ENCODE results near the gene SLC22A2. TPM values are rescaled to one million over a fixed set of nuclear protein-coding genes. Genes with fewer than 3 reads are reported as not detected.

SLC22A2 gene
- total and polyA plus RNA-seq, 2 donors from 2014 or later, result 27.9 to 73.7 TPM

DNA sequence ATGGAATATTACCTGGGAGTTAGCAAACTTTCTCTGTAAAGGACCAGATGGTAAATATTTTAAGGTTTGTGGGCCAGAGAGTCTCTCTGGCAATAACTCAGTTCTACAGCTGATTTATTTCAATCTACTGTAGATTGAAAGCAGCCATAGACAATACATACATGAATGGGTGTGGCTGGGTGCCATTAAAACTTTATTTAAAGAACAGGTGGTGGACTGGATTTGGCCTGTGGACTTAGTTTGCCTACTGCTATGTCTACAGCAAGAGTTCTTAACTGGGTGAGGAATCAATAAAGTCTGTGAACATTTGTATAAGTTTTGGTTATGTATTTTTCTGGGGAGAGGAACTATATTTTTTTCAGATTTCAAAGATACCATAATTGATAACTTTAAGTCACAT is 55.1 kb downstream of the SLC22A2 start:
- no peak overlapping the region for H3K4me3 ChIP-seq (ENCODE audit: low read length in 3 of 3)
- H3K9ac ChIP-seq (ENCODE audit: low read length in 3 of 3), result no peak overlapping the region
- intact Hi-C loops (cut with DNase I), result no loop called here
- no peaks in the 10 kb centered on the region for H3K36me3 ChIP-seq (ENCODE audit: control insufficient read depth in 2 of 3, insufficient read depth in 3 of 3, low read length in 3 of 3)
- H3K9me3 ChIP-seq (ENCODE audit: control insufficient read depth in 2 of 3, insufficient read depth in 1 of 3, low read length in 3 of 3), result peaks cover 0 to 9% (median 0%) of the 10 kb centered on the region in 3 donors
- FAIRE-seq, result no peak
- peaks cover 0 to 27% (median 11%) of the 10 kb centered on the region in 3 donors for H3K4me1 ChIP-seq (ENCODE audit: control insufficient read depth in 2 of 3, insufficient read depth in 2 of 3, low read depth in 1 of 3, low read length in 3 of 3)
- no peak for DNase-seq
- TF ChIP-seq, protein P1, sequence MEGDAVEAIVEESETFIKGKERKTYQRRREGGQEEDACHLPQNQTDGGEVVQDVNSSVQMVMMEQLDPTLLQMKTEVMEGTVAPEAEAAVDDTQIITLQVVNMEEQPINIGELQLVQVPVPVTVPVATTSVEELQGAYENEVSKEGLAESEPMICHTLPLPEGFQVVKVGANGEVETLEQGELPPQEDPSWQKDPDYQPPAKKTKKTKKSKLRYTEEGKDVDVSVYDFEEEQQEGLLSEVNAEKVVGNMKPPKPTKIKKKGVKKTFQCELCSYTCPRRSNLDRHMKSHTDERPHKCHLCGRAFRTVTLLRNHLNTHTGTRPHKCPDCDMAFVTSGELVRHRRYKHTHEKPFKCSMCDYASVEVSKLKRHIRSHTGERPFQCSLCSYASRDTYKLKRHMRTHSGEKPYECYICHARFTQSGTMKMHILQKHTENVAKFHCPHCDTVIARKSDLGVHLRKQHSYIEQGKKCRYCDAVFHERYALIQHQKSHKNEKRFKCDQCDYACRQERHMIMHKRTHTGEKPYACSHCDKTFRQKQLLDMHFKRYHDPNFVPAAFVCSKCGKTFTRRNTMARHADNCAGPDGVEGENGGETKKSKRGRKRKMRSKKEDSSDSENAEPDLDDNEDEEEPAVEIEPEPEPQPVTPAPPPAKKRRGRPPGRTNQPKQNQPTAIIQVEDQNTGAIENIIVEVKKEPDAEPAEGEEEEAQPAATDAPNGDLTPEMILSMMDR (IDR thresholded peaks at IDR 0.05; ENCODE audit: borderline replicate concordance, extremely low read depth, insufficient read depth), result no peak
- no peaks in the 10 kb centered on the region for H3K27me3 ChIP-seq (ENCODE audit: control insufficient read depth, insufficient read depth, low read length)
- H3K27ac ChIP-seq (ENCODE audit: low read depth in 2 of 2, low read length in 2 of 2), result peak overlapping the region; percentile 65 to 66

- peak overlapping the region; percentile 65 to 66 for H3K27ac ChIP-seq (ENCODE audit: low read depth in 2 of 2, low read length in 2 of 2)
- TF ChIP-seq, protein P1 (IDR thresholded peaks at IDR 0.05; ENCODE audit: borderline replicate concordance, extremely low read depth, insufficient read depth), result no peak
- no peaks in the 10 kb centered on the region for H3K36me3 ChIP-seq (ENCODE audit: control insufficient read depth in 2 of 3, insufficient read depth in 3 of 3, low read length in 3 of 3)
- H3K27me3 ChIP-seq (ENCODE audit: control insufficient read depth, insufficient read depth, low read length), result no peaks in the 10 kb centered on the region
- H3K4me3 ChIP-seq (ENCODE audit: low read length in 3 of 3), result no peak overlapping the region
- H3K9ac ChIP-seq (ENCODE audit: low read length in 3 of 3), result no peak overlapping the region
- H3K9me3 ChIP-seq (ENCODE audit: control insufficient read depth in 2 of 3, insufficient read depth in 1 of 3, low read length in 3 of 3), result peaks cover 0 to 9% (median 0%) of the 10 kb centered on the region in 3 donors
- FAIRE-seq, result no peak
- peaks cover 0 to 27% (median 11%) of the 10 kb centered on the region in 3 donors for H3K4me1 ChIP-seq (ENCODE audit: control insufficient read depth in 2 of 3, insufficient read depth in 2 of 3, low read depth in 1 of 3, low read length in 3 of 3)
- DNase-seq, result no peak
- intact Hi-C loops (cut with DNase I), result no loop called here
Measured at GRCh38 chr6:160203076-160203475, 55.5 kb downstream of the SLC22A2 start.

GRCh38 chr6:160202411-160202810 is 56.2 kb downstream of the SLC22A2 start:
- TF ChIP-seq, protein P1 (IDR thresholded peaks at IDR 0.05; ENCODE audit: borderline replicate concordance, extremely low read depth, insufficient read depth), result no peak
- peak; percentile 79 for FAIRE-seq
- Histone ChIP-seq H3K27ac (ENCODE audit: low read depth in 2 of 2, low read length in 2 of 2) (peak overlapping the region; percentile 60 to 83), H3K9ac (ENCODE audit: low read length in 3 of 3) (no peak overlapping the region), H3K4me1 (ENCODE audit: control insufficient read depth in 2 of 3, insufficient read depth in 2 of 3, low read depth in 1 of 3, low read length in 3 of 3) (peaks cover 0 to 27% (median 11%) of the 10 kb centered on the region in 3 donors), H3K9me3 (ENCODE audit: control insufficient read depth in 2 of 3, insufficient read depth in 1 of 3, low read length in 3 of 3) (peaks cover 0 to 3% (median 0%) of the 10 kb centered on the region in 3 donors), H3K36me3 (ENCODE audit: control insufficient read depth in 2 of 3, insufficient read depth in 3 of 3, low read length in 3 of 3) (no peaks in the 10 kb centered on the region), H3K4me3 (ENCODE audit: low read length in 3 of 3) (no peak overlapping the region), H3K27me3 (ENCODE audit: control insufficient read depth, insufficient read depth, low read length) (no peaks in the 10 kb centered on the region)
- intact Hi-C loops (cut with DNase I), result no loop called here
- DNase-seq, result peak in 1 of 5 donors; percentile 33

GRCh38 chr6:160201061-160201460 is 57.6 kb downstream of the SLC22A2 start:
- Histone ChIP-seq H3K27me3 (ENCODE audit: control insufficient read depth, insufficient read depth, low read length) (no peaks in the 10 kb centered on the region), H3K27ac (ENCODE audit: low read depth in 2 of 2, low read length in 2 of 2) (peak overlapping the region in 1 of 2 donors; percentile 51), H3K4me3 (ENCODE audit: low read length in 3 of 3) (no peak overlapping the region), H3K4me1 (ENCODE audit: control insufficient read depth in 2 of 3, insufficient read depth in 2 of 3, low read depth in 1 of 3, low read length in 3 of 3) (peaks cover 0 to 27% (median 11%) of the 10 kb centered on the region in 3 donors), H3K9me3 (ENCODE audit: control insufficient read depth in 2 of 3, insufficient read depth in 1 of 3, low read length in 3 of 3) (no peaks in the 10 kb centered on the region), H3K36me3 (ENCODE audit: control insufficient read depth in 2 of 3, insufficient read depth in 3 of 3, low read length in 3 of 3) (no peaks in the 10 kb centered on the region), H3K9ac (ENCODE audit: low read length in 3 of 3) (peak overlapping the region in 1 of 3 donors; percentile 6)
- intact Hi-C loops (cut with DNase I), result no loop called here
- no peak for DNase-seq
- TF ChIP-seq, protein P1 (IDR thresholded peaks at IDR 0.05; ENCODE audit: borderline replicate concordance, extremely low read depth, insufficient read depth), result no peak
- FAIRE-seq, result no peak
